Stimulated activated CD4-positive, alpha-beta T cell treated with anti-CD3 and anti-CD28 coated beads, Interleukin-1b, Interleukin-23, amount 100 ng/mL, for 1 hour (primary cell): ENCODE measurements around the gene PFKFB2.
"Not testable (repeated sequence)": the region's sequence is repeated elsewhere in the genome, so short reads cannot be mapped to it uniquely, and the experiment has no call there.

Experiments used
- DNase-seq, 2 donors: peaks; one replicate each; pipeline ENCODE4 v3.0.0-alpha.2; 2020; ENCODE audit warnings: low read depth in 2 of 2

The PFKFB2 gene

DNA sequence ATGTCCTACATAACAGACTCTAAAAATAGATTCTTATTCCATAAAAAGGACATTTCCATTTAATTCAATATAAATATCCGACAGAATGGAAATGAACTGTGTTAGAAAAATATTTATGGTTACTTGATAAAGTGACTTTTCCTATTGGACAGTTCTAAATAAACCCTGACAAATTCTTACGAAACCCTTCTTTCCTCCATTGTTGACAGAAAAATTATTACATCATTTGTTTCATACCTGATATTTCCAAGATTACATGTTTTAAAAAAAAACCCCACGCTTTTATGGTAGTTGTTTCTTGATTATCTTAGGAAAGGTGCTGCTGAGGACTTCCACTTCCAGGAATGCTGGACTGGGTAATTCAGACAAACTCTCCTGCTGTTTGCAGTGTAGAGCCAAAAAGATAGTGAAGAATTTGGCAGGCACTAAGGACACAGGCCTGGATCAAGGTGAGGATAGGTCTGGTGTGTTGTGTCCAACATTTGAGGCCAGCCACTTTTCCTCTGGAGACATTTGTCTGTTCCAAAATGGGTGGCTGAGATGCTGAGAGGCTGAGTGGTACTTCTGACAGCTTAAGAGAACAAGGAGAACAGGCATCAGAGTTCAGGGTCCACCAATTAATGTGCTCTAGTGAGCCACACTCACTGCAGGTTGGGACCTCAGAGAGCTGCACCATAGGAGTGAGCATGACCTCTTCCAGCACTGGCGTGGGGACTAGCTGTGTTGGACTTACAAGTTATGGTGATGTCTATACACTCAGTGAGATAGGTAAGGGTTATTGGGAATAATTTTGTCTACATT is 13.5 kb upstream of the PFKFB2 start:
- no peak for DNase-seq

DNA sequence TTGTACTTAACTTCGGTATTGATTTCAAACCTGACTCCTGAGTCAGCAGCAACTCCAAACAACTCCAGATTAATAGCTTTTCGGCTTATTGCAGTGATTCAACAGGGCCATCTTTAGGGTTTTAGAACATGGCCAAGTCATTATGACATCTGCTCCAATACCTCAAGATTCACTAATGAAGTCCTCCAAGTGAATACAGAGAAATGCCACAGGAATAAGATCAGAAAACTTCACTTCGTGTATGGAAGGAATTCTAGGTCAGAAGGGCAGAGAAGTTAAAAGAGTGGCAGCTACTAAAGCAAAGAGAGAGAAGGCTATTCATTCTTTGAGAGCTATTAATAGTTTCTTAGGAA is 12.9 kb upstream of the PFKFB2 start:
- DNase-seq, result no peak

DNA sequence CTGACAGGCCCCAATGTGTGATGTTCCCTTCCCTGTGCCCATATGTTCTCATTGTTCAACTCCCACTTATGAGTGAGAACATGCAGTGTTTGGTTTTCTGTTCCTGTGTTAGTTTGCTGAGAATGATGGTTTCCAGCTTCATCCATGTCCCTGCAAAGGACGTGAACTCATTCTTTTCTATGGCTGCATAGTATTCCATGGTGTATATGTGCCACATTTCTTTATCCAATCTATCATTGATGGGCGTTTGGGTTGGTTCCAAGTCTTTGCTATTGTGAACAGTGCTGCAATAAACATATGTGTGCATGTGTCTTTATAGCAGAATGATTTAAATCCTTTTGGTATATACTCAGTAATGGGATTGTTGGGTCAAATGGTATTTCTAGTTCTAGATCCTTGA is 11.7 kb upstream of the PFKFB2 start:
- not testable (repeated sequence) for DNase-seq

DNA sequence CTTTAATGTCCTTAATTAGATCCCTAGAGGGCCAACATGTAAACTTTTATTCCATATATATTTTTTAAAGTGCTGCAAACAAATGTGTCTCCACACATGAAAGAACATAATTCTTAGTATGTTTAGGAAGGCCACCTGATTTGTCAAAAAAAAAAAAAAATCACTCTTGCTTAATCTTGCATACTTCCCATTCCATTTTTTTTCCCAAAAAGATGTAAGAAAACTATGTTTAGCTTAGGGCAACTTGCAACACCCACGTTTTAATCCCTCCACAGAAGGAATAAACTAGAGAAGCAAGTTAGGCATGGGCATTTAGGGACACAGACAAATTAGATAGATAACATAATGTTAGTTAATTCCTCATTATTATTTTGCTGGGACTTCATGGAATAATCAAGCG is 7.6 kb upstream of the PFKFB2 start:
- DNase-seq, result no peak

DNA sequence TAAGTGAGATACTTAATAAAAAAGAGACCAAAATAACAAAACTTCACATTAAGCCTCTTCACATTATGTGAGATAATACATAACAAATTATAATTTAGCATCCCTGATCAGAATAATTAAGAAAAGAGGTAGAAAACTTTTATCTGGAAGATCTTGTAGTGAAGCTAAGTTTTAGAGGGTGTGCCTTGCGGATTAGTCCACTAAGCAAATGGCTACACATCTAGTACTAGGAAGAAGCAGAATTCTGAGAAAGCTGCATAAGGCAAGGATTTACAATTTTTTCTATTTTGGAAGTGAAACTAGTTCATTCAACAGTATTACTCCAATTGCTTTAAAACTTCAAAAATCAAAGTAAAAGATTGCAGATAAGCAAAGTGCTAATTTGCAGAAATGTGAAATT is 5.6 kb upstream of the PFKFB2 start:
- no peak for DNase-seq

DNA sequence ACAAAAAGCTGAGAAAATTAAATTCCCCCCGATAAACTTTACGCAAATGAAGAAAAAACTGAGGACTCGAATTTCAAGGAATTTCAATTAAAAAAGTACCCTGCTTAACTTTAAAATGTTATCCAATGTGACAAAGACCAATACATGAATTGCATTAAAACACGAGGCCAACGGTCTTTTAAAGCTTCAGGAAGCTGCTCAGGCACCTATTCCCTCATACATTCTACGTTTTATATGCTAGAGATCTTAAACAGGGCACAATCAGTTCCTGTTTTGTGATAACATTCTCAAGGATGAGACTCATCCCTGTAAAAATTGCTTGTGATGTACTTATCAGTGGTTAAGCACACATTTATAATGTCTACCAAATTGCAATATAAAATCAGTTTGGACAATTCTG is 5.0 kb upstream of the PFKFB2 start:
- DNase-seq, result no peak

DNA sequence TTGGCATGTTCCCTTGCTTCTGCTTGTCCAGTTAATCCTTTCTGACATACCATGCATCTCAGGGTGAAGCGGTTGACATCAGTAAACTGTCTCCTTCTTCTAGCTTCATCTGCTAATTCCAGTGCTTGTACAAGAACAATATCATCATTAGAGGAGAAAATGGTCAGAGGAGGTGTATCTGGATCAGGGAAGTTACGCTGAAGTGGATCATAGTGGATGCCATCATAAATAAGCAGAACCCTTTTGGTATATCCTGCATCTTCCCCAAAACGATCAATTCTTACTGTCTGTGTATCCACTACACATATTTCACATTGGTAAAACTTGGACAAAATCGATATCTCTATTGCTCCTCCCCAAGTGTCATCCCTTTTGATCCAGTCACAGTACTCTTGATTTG is 4.0 kb upstream of the PFKFB2 start:
- no peak for DNase-seq

DNA sequence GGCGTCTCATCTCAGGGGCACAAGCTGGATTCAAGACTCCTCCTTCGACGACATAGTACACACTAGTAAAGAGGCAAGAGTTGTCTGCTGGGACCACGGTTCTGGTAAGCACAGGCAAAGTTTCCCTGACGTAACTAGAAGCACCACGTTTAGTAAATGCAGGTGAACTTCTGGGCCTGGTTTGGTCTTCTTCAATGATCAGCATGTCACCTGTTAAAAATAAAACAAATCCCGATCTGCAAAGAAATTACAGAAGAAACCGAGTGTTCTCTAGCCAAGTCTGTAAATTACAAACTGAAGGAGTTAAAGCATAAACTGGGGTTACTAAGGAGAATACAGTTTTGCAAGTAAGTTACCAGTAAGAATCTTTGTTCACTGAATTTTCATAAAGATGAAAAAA is 3.6 kb upstream of the PFKFB2 start:
- no peak for DNase-seq

DNA sequence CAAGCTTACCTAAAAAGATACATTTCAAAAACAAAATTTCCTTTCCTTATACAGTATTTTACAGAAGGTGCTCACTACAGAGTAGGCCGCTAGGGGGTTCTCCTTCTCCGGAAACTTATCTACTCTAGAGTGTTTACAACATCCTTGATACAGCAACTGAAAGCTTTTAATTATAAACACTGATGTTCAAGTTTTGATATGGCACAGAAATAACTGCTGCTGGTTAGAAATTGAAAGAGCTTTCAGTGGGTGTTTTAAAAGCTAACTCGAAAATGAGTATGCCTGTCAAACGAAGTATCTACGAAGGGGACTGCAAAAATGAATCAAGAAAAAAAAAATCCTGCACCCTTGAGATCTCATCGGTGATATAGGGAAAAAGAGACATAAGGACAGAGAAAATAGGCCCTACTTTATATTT is 3.1 kb upstream of the PFKFB2 start:
- DNase-seq, result no peak

DNA sequence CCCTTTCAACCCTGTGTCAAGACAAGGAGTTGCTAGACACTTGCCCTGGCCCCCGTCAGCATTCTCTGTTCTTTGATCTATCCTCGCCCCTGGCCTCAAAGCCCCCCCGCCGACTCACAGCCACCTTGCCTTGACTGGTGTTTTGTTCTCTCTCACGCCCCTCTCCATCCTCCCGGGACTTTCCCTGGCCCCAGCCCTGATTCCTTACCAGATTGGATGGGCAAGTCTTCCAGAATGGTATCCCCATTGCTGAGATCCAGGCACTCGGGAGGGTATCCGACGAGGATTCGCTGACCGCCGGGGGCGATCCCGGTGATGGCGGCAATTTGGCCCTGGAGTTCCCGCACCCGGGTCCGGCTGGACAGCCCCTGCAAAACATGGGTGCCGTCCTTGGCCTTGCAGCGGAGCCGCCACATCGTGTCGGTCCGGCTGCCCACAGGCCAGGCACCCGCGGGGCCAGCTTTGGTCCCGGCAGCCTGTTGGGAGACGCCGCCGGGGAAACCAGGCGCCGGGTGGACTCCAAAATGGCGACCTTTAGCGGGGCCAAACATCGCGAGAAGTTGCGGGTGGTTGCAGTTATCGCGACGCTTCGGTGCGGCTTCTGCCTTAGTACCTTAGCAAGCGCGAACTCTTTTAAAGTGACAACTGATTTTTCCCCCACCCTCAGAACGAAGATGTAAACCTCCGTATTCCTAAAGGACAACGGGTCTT is 2.4 kb upstream of the PFKFB2 start:
- peak; percentile 68 to 79 for DNase-seq

DNA sequence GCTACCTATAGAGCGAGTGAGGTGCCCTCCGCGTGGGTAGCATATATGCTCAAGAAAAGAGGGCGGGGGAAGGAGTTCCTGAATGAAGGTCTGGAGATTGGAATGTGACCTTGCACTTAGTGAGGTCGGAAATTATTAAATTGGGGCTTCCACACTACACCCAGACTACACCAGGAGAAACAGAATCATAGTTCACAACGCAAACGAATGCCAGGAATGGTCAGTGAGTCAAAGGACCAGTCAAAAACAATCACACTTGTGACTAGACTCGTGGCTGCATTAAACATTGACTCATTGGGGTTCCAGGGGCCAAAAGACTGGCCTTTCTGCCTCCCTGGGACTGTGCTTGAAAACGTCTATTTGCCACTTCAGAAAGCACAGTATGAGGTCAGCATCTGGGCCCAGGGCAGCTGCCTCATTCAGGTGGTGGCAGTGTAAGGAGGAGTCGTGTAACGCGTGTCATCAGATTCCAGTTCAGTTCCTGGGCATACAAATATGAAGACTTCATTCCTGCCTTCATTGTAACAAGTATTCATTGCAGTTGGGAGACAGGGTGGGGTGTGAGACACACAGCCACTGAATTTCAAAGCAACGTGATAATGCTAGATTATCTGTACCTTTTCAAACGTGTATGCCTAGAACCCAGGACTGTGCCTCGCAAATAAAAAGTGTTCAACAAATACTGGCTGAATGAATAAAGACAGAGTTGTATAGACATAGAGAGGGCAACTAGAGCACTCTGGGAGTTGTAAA is 1.7 kb upstream of the PFKFB2 start, which contains the start of gene YOD1:
TSS of gene YOD1 (minus strand) at position 18 of the 753 bp plus-strand sequence. CDS start 178 bp downstream, outside the sequence.
- DNase-seq, result no peak

DNA sequence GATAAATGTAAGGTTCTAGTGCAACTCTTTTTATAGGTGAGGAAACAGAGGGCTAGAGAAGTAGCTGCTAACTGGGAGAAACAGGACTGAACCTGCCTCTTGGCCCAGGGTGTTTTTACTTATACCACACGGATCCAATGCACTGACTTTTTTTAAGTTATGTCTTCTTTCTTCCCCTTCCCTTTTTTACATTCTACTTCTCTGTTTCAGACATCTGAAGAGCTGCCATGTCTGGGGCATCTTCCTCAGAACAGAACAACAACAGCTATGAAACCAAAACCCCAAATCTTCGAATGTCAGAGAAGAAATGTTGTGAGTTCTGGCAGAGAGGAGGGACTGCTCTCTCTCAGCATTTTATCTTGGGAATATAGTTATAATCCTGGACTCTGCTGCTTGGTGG is 1.4 kb downstream of the PFKFB2 start:
- no peak for DNase-seq

DNA sequence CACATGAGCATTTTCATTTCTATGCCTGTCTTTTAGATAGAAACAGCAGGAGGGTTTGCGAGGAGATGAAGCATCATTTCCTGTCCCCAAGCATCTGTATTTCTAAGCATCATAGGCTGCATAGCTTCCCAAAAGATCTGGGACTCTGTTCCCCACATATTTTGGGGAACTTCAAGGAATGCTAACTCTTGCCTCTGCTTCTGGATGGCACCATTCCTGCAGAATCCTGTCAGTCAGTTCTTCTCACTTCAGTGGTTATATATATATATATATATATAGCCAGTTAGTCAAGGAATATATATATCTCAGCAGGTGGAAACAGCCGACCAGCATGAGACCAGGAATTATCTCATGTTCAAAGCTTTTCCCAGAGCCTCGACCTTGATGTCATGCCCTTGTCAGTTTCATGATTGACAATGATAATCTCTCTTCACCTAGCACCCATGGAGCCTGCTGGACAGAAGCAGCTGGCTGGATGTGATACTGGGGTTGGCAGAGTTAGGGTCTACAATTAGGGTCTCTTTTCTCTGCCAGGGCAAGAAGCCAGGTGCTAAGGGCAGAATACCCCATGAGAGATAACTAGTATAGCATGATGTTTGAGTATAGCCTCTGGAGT is 2.4 kb downstream of the PFKFB2 start:
- DNase-seq, result no peak

DNA sequence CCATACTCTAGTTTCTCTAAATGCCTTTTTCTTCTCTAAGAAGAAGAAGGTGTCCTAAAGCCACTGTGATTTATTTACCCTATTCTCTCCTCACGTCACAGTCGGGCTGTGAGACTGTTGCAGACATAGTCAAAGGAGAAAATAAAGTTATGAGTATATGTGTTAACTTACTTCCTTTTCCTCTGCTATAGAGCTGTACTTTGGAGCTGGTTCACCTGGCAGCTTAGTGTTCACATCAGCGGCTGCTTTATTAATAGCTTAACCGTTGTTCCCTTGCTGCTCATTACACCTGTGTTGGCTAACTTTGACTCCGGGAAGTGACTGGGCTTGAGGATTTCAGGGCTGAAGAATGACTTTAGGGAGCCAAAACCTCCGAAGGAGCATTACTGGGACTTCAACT is 3.6 kb downstream of the PFKFB2 start:
- no peak for DNase-seq

DNA sequence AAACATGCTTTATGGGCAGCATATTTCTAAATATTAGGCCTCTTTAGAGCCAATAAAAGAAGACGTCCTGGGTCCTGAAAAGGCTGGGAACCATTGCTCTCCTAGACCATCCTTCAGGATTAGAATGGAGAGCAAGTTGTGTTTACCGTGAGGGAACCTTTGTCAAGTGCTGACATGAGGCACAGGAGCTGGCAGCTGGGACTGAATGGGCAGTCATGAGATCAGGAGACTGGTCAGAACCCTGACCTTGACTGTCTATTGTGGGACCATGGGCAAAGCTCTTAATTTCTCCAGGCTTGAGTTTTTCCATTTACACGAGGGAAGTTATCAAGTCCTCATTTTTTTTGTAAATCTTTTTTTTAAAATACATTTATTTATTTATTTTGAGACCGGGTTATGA is 5.2 kb downstream of the PFKFB2 start:
- no peak for DNase-seq

DNA sequence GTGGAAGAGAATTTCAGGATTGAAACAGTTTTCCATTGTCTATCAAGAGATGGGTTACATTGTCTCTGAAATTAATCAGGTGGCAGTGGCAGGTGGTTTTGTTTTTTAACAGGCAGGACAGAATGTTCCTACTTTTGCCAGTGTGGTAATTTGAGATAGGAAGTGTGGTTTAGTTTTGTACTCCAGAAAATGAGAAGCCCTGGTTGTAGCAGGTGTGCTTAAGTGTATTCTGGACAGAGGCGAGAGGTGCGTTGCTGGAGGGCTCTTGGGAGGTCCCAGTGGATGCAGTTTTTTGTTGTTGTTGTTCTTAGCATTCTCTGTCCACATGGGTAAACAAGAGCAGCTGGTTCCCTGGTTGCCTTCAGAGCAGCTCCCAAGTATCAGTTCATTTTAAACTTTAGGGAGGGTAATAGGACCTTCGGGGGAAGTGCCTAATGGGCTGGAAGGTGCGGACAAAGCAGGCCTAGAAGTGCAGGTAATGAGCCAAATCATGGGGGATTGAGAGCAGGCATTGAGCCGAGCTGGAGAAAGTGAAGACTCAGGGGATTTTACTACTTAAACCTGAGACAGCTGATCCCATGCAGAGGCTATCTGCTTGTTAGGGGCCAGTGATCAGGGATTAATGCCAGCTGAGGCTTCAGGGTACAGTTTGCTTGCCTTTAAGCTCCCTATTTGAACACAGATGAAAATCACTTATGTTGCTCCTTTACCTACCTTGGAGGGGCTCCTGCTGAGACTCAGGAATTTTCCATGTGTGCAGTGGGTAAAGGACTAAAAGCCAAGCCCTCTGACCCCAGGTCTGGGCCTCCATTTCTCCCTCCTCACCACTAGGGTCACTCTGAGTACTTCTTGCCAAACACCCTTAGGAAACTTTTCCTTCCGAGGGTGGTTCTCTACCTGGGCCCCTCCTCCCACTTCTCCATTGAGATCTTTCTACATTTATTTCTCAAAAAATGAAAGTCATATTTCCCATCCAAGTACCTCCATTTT is 6.1 kb downstream of the PFKFB2 start:
- no peak for DNase-seq

DNA sequence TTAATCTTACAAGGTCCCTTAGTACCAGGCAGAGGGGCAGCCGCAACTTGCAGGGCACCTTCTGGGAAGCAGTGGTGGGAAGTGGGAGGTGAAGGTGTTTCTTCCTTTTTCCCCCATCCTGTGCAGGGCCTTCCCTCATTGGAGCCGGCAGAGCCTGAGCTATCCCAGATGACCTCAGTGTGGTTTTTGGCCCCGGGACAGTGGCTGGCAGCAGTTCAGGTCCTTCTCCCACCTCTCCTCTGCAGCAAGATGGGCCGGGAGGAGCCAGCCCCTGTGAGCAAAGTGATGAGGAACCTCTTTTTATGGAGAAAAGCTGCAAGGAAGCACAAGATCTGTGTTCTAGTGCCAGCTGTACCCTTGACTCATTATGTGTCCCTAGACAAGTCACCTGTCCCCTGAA is 6.8 kb downstream of the PFKFB2 start:
- no peak for DNase-seq

DNA sequence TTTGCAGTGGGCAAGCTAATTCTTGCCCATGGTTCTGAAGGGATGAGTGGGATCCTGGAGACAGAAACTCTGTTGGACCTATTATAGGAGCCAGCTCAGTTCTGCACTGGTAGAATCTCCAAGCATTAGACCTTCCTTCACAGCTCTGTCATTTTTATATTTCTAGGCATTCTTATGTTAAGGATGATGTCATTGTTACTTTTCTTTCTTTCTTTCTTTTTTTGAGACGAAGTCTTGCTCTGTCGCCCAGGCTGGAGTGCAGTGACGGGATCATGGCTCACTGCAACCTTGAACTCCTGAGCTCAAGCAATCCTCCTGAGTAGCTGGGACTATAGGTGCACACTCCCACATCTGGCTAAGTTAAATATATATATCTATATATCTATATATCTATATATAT is 7.5 kb downstream of the PFKFB2 start:
- no peak for DNase-seq

DNA sequence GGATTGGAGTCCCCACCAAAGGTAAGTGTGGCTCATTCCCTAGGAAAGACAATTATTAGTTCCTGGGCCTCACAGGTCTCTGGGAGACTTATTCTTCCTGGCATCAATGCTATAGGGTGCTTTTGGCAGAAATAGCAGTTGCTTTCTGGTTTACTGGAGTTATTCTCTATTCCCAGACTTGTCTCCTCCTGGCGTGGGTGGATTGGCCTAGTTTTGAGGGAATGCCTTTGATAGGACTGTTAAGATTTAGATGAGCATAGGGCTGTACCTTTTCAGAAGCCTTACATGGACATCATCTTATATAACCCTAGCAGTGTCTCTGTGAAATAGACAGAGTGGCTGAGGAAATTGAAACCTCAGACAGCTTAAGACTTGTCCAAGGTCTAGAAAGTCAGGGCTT is 9.0 kb downstream of the PFKFB2 start:
- DNase-seq, result no peak

DNA sequence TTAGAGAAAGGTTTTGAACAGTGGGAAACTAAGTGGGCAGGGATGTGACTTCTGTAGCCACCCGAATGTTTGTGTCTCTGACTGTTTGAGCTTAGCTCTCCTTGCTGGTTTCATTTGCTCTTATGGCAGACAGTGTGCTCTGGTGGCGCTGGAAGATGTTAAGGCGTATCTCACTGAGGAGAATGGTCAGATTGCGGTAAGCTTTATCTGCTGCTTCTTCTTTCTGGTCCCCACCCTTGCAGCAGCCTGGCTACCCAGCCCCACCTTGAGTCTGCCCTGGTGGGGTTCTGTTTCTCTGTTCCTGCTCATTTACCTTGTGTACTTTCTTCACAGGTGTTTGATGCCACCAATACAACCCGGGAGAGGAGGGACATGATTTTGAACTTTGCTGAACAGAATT is 9.9 kb downstream of the PFKFB2 start:
- DNase-seq, result no peak

DNA sequence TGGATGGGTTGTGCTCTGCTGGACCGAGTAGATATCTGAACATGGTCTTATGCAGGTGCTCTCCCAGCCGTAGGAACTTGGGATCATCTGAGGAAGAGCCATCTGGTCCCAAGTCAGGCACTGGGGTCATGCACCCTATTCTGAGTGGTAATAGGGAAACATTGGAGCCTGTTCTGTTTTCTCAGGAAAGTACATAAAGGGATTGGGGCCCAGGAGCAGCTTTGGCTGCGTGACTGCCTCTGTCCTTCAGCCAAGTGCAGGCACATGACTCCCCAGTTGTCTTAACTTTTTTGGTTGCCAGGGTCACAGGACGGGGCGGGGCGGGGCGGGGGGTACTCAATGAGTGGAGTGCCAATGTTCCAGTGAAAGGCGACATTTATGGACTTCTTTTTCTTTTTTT is 11.5 kb downstream of the PFKFB2 start:
- no peak for DNase-seq
